DMS114 treated with DMSO at 0.1 percent for 48 hours (cell line): ENCODE data around the gene MAFF.
"Not testable (repeated sequence)": the region's sequence is repeated elsewhere in the genome, so short reads cannot be mapped to it uniquely, and the experiment has no call there.

Source experiments
- DNase-seq: peaks from one replicate; lab custom pipeline; 2025; ENCODE audit not compliant: unreplicated experiment; lab: John Stamatoyannopoulos, UW

The MAFF gene

DNA sequence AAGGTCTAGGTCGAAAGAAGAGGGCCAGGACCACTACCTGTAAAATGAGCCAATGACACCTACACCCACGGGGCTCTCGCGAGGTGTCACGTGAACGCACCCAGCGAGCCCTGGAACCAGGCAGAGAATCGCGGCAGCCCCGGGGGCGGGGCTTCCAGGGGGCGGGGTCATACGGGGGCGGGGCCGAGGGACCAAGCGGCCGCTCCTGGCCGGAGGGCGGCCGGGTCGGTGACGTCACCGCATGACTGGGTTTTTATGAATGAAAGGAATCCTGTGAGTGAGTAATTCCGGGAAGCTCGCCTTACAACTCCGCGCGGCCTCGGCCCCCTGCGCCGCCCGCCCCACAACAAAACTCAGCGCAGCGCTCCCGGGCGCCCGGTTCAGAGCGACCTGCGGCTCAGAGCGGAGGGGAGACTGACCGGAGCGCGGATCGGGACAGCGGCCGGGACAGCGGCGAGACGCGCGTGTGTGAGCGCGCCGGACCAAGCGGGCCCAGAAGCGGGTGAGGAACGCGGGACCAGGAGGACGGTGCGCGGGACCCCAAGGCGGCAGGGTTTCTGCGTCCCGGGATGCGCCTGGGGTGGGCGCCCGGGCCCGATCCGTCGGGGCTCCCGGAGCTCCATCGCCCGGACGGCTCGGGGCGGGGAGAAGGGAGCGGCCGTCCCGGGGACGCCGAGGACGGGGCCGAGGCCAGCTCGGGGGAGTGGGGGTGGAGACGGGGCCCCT is at the start of gene MAFF:
MAFF (plus strand) TSS at position 284 of the 726 bp plus-strand sequence. CDS start 11,860 bp downstream, outside the sequence.
- DNase-seq: peak; percentile 66

- DNase-seq: no peak
Measured at GRCh38 chr22:38153821-38154562, 47.8 kb upstream of the MAFF start.

DNA sequence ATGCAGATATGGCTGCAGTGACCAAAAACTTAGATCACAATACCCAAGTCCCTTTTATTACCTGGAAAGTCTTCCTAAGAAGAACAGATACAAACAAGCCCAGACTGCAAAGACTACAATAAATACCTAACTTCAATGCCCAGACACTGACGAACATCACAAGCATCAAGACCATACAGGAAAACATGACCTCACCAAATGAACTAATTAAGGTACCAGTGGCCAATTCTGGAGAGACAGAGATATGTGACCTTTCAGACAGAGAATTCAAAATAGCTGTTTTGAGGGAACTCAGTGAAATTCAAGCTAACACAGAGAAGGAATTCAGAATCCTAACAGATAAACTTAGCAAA is 47.3 kb upstream of the MAFF start:
- DNase-seq: not testable (repeated sequence)

DNA sequence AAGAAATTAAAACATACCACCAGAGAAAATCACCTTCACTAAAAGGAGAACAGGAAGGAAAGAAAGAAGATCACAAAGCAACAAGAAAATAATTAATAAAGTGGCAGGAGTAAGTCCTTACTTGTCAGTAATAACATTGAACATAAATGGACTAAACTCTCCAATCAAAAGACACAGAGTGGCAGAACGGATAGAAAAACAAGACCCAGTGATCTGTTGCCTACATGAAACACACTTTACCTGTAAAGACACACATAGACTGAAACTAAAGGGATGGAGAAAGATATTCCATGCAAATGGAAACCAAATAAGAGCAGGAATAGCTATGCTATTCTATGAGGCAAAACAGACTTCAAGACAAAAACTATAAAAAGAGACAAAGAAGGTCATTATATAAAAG is 46.1 kb upstream of the MAFF start:
- DNase-seq: no peak

GRCh38 chr22:38162881-38163843 is 38.6 kb upstream of the MAFF start:
- DNase-seq: no peak

- no peak for DNase-seq
Measured at GRCh38 chr22:38163844-38164550, 37.8 kb upstream of the MAFF start.

GRCh38 chr22:38164551-38164918 is 37.3 kb upstream of the MAFF start:
- DNase-seq: no peak

DNA sequence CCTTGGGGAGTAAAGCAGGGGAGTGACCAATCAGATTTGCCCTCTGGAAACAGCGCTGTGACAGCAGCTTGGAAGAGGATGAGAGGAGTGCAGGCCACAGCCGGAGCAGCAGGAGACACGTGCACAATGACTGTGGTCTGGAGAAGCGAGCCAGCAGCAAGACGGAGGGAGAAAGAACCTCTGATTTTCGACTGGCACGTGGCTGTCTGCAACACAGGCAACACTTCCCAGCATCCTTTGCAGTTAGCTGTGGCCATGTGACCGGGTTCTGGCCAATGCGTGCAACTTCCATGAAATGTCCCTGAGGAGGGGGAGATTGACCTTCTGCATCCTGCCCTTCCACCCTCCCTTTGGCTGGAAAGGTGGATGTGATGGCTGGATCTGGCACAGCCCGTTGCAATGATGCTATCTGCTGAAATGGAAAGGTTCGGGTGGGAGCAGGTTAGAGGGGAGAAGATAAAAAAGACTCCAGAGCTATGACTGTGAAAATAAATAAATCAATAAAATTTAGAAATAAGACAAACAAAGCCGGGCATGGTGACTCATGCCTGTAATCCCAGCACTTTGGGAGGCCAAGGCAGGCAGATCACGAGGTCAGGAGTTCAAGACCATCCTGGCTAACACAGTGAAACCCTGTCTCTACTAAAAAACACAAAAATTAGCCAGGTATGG is 35.7 kb upstream of the MAFF start:
- DNase-seq: no peak

- no peak for DNase-seq
Measured at GRCh38 chr22:38167988-38168407, 33.8 kb upstream of the MAFF start.

GRCh38 chr22:38169116-38169515 is 32.7 kb upstream of the MAFF start:
- no peak for DNase-seq

GRCh38 chr22:38170469-38170868 is 31.3 kb upstream of the MAFF start:
- DNase-seq: no peak

DNA sequence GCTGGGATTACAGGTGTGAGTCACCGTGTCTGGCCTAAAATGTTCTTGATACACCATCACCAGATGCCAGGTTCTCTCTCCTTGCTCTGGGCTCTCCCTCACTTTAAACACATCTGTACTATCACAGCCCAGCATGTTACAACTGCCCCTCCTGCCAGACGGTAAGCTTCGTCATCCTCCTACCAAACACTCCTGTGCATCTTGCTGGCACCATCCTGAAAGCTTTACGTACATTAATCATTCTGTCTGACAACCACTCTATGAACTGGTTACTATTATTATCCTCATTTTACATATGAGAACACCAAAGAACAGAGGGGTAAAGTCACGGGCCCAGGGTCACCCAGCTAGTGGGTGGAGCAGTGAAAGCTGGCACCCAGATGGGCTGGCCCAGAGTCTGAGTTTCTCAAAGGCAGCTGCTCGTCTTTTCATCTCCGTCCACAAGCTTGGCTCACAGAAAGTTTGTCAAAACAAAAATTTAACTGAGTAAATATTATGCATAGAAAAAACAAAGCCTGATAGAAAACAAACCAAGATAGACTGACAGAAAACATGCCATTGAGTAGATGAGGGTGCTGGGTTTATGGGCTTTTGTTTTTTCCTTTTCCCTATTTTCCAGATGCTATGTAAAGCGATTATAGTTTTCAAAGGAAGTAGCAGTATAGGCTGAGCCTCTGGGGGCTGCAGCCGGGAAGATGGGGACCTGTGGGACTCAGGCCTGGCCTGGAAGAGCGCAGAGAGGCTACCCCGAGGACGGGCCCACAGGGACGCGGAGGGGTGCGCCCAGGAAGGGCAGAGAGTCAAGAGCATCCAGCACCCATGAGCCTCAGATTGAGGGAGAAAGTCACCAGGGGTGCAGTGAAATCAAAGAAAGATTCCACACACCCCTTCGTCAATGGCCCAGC is 29.6 kb upstream of the MAFF start:
- DNase-seq: no peak

DNA sequence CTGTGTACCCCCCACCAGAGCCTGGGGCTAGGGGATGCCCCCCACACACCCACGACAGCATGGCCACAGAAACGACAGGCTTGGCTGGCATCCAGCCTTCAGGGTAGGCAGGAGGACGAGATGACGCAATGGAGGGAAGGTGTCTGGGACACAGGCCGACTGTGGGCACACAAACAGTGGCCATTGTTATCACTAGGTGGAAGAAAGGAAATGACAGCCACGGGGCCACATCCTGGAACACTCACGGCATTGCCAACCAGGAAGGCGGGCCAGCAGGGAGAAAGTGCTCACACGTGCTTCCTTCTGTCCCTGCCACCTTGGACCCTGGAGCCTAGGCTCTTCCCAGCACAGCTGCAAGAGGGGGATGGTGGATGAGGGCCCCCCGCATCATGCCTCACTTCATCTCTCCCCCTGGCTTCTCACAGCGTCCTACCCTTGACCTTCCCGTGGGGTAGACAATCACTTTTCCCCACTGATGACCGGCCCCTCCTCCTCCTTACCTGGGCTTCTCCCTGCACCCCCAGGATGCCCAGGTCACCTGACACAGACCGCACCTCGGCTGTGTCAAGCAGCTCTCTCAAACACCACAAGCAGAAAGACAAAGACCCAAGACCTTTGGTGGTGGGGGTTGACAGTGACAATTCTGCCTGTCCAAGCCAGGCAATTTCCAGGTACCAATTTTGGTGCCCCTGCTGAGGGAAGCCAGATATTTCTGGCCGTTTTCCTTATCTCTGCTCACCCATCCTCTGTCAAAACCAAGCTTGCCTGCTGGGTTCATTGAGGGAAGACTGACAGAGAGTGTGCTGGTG is 28.8 kb upstream of the MAFF start:
- DNase-seq: no peak

DNA sequence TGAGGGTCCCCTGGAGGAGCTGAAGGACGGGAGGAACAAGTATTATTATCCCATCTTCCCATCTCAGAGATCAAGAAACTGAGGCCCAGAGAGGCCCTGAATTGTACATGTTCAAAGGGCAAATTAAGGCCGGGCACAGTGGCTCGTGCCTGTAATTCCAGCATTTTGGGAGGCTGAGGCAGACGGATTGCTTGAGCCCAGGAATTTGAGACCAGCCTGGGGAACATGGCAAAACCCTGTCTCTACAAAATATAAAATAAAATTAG is 28.2 kb upstream of the MAFF start:
- no peak for DNase-seq

GRCh38 chr22:38174626-38175025 is 27.2 kb upstream of the MAFF start:
- no peak for DNase-seq

DNA sequence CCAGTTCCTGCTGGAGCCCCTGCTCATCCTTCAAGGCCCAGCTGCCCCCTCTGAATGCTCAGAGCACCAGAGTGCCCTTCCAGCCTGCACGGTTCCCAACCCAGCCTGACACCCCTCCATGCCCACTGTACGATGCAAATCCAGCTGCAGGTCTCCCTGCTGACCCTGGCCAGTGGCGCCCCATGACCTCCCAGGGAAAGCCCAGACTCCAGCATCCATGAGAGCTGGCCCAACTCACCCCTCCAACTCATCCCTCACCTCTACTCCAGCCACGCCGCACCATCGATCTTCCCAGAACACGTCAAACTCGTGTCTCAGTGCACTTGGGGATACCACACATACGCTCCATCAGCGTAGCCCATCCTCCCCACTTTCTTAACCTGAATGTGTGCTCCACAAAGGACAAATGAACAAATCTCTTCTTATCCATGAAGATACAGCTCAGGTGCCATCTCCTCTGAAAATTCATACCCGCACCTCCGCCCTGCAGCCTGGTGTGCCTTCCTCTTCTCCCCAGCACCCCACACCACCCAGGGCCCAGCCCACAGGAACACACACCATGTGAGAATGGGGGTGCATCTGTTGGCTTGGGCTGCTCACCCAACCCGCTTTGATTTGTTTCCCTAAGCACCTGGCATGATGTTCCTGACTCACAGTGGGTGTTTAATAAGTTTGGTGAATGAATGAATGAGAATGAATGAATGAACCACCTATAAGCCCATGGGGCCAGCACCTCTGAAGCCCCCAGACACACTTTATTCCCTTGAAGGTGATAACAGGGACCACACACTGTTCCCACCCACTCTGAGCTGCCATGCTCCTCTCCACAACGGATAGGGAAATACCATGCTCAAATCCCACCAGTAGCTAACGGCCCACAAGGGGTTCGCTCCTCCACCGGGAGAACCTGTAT is 26.3 kb upstream of the MAFF start:
- no peak for DNase-seq

GRCh38 chr22:38176170-38176741 is 25.5 kb upstream of the MAFF start:
- no peak for DNase-seq
